PC-9 (cell line): ENCODE results near the gene IMMP2L. TPM values are rescaled to one million over a fixed set of nuclear protein-coding genes. Genes with fewer than 3 reads are reported as not detected.
A peak's percentile ranks its signal among the peaks of the same experiment; 100 is the strongest.

Experiments
- BruUV-seq: library from RNA; stranded (reverse); fragments of 400-500 nt; replicated peaks from 2 replicates; lab custom pipeline; 2021; lab: Mats Ljungman, UMichigan
- CTCF ChIA-PET: fragments of 300-600 bp; sonication (Branson Sonifier 250); formaldehyde crosslinking; loops from one replicate; lab custom pipeline; 2022; ENCODE audit warnings: antibody characterized with exemption; lab: Charles Lee
- POLR2A ChIA-PET: fragments of 300-600 bp; sonication (Branson Sonifier 250); formaldehyde crosslinking; loops from one replicate; lab custom pipeline; 2022; ENCODE audit warnings: antibody characterized with exemption; ENCODE audit not compliant: unreplicated experiment; lab: Charles Lee
- DNase-seq, 2 experiments: peaks; one replicate each; pipeline versions ENCODE4 v3.0.0 to v3.0.0-alpha.2; 2015 to 2022; ENCODE audit warnings: mixed read lengths in 1 of 2
- H2AFZ ChIP-seq: fragments of 200-600 bp; sonication (generic); 2 replicates; pipeline ENCODE4 v1.8.1; 2017; ENCODE audit warnings: antibody characterized with exemption
- H3F3A ChIP-seq: fragments of 200-600 bp; sonication (generic); 2 replicates; pipeline ENCODE4 v1.8.1; 2017; ENCODE audit warnings: antibody characterized with exemption, mild to moderate bottlenecking, low read depth; ENCODE audit not compliant: insufficient read depth
- H3K27ac ChIP-seq: fragments of 200-600 bp; sonication (generic); 2 replicates; pipeline ENCODE4 v1.6.1; 2016; ENCODE audit warnings: mixed run types
- H3K27me3 ChIP-seq: fragments of 200-600 bp; sonication (generic); 2 replicates; pipeline ENCODE4 v1.6.1; 2016; ENCODE audit warnings: low read depth, mixed run types; ENCODE audit not compliant: insufficient read depth
- H3K36me3 ChIP-seq: fragments of 200-600 bp; sonication (generic); 2 replicates; pipeline ENCODE4 v1.6.1; 2016; ENCODE audit warnings: low read depth, mixed run types
- H3K4me1 ChIP-seq: fragments of 200-600 bp; sonication (generic); replicated peaks from 2 replicates; pipeline ENCODE4 v1.6.1; 2016; ENCODE audit warnings: mixed run types; ENCODE audit not compliant: insufficient read depth
- H3K4me2 ChIP-seq: fragments of 200-600 bp; sonication (generic); 2 replicates; pipeline ENCODE4 v1.6.1; 2017; ENCODE audit warnings: mixed run types
- H3K4me3 ChIP-seq: fragments of 200-600 bp; sonication (generic); 2 replicates; pipeline ENCODE4 v1.6.1; 2016; ENCODE audit warnings: mixed run types
- H3K79me2 ChIP-seq: fragments of 200-600 bp; sonication (generic); 2 replicates; pipeline ENCODE4 v1.6.1; 2017; ENCODE audit warnings: low read depth, mixed run types
- H3K9me2 ChIP-seq: fragments of 200-600 bp; sonication (generic); 2 replicates; pipeline ENCODE4 v1.8.1; 2017; ENCODE audit warnings: mild to moderate bottlenecking; ENCODE audit not compliant: insufficient read depth
- H3K9me3 ChIP-seq: fragments of 200-600 bp; sonication (generic); 2 replicates; pipeline ENCODE4 v1.8.1; 2016; ENCODE audit warnings: low read depth; ENCODE audit not compliant: insufficient read depth
- H4K20me1 ChIP-seq: fragments of 200-600 bp; sonication (generic); 2 replicates; pipeline ENCODE4 v1.8.1; 2017; ENCODE audit not compliant: insufficient read depth
- EZH2 ChIP-seq: fragments of 200-600 bp; sonication (generic); IDR thresholded peaks from 2 replicates; pipeline ENCODE4 v1.8.0; 2017; ENCODE audit warnings: antibody characterized with exemption, low read depth
- intact Hi-C: fragments of 100-400 bp; cut with micrococcal nuclease; formaldehyde crosslinking; loops from one replicate; pipeline ENCODE4 v1.10.0; 2022; ENCODE audit not compliant: unreplicated experiment
- total RNA-seq: library from RNA; stranded (reverse); gene quantifications from 2 replicates; pipeline ENCODE4 v1.2.3, GENCODE V29; 2021
- TF ChIP-seq, protein P1 (sequence below): fragments of 200-600 bp; sonication (generic); conservative IDR thresholded peaks from 2 replicates; pipeline ENCODE4 v1.6.1; 2017; ENCODE audit warnings: mixed run types, antibody characterized with exemption, mild to moderate bottlenecking, moderate library complexity

The IMMP2L gene
- total RNA-seq, 1 experiment from 2014 or later: 40.5 TPM

DNA sequence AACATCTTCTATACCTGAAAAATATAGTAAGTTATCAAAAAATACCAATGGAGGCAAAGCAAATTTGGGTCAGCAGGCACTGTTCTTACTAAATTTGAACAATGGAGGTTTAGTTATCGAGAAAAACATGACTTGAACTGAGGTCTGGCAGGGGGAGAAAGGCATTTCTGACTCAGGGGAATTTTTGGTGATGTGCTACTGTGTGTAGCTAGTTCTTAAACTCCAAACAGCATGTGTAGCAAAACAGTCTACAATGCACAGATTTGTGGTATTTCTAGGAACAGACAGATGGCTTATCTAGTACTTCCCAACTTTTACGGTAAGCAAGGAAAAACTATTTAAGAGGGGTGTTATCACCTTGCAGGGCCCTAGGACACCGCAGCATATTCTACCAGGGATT, 783.0 kb downstream of the IMMP2L start:
- Histone ChIP-seq H3K36me3 (no peaks in the 10 kb centered on the region), H2AFZ (no peak overlapping the region), H3K9me3 (no peaks in the 10 kb centered on the region), H3F3A (no peaks in the 10 kb centered on the region), H3K9me2 (no peaks in the 10 kb centered on the region), H3K4me3 (no peak overlapping the region), H3K27ac (no peak overlapping the region), H3K27me3 (no peaks in the 10 kb centered on the region), H3K4me1 (peaks cover under 1% of the 10 kb centered on the region; the same call in 1 of the 2 replicates), H4K20me1 (no peaks in the 10 kb centered on the region; the same call in 1 of the 2 replicates), H3K4me2 (no peak overlapping the region), H3K79me2 (no peaks in the 10 kb centered on the region)
- POLR2A ChIA-PET: no interaction called here
- TF ChIP-seq EZH2: no peak
- TF ChIP-seq, protein P1, sequence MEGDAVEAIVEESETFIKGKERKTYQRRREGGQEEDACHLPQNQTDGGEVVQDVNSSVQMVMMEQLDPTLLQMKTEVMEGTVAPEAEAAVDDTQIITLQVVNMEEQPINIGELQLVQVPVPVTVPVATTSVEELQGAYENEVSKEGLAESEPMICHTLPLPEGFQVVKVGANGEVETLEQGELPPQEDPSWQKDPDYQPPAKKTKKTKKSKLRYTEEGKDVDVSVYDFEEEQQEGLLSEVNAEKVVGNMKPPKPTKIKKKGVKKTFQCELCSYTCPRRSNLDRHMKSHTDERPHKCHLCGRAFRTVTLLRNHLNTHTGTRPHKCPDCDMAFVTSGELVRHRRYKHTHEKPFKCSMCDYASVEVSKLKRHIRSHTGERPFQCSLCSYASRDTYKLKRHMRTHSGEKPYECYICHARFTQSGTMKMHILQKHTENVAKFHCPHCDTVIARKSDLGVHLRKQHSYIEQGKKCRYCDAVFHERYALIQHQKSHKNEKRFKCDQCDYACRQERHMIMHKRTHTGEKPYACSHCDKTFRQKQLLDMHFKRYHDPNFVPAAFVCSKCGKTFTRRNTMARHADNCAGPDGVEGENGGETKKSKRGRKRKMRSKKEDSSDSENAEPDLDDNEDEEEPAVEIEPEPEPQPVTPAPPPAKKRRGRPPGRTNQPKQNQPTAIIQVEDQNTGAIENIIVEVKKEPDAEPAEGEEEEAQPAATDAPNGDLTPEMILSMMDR: no peak
- DNase-seq: no peak
- intact Hi-C loops: no loop called here
- BruUV-seq: no TSS peak
- CTCF ChIA-PET: no interaction called here

DNA sequence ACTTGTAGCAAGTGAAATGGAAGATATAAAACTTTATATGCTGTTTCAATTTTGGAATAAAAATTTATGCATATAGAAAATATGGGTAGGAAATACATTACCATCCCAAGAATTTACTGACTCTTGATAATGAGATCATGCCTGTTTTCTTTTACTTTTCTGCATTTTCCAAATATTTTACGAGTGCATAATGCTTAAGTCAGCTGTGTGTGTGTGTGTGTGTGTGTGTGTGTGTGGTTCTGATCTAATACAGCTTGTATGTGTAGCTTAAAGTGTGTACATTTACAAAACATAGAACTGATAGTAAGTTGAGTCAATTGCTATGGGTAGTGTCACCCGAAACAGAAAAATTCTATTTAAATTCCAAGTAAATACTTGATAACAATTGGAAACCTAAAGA, 787.2 kb downstream of the IMMP2L start:
- no peak for DNase-seq
- H3K36me3 ChIP-seq: no peaks in the 10 kb centered on the region
- H4K20me1 ChIP-seq: no peaks in the 10 kb centered on the region
- no peak overlapping the region for H3K4me2 ChIP-seq
- H3K4me3 ChIP-seq: no peak overlapping the region
- no peak overlapping the region for H3K27ac ChIP-seq
- ChIA-PET CTCF (no interaction called here), POLR2A (no interaction called here)
- no peaks in the 10 kb centered on the region for H3F3A ChIP-seq
- no peak overlapping the region for H2AFZ ChIP-seq
- TF ChIP-seq EZH2: no peak
- TF ChIP-seq, protein P1: no peak
- H3K4me1 ChIP-seq: peaks cover 7% of the 10 kb centered on the region; the same call in 1 of the 2 replicates
- intact Hi-C loops: no loop called here
- BruUV-seq: no TSS peak
- H3K27me3 ChIP-seq: no peaks in the 10 kb centered on the region
- no peaks in the 10 kb centered on the region for H3K9me3 ChIP-seq
- H3K79me2 ChIP-seq: no peaks in the 10 kb centered on the region
- no peaks in the 10 kb centered on the region for H3K9me2 ChIP-seq

DNA sequence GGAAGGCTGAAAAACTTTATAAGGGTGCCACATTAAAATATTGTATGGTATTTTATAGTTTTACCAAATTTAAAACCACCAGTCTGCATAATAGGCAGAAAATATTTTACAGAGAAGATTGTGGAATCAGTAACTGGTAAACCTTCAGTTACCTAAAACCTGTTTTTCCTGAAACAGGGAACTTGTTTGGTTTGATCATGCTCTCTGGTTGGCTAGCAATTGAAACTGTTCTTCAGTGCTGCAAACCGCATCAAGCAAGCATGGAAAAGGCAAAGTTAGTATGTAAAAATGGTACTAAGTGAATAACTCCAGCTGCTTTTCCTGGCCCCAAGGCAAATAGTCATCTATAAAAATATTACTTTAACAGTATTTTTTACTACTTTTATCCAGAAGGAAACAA, 788.2 kb downstream of the IMMP2L start:
- peak in 1 of 2 experiments; percentile 58 for DNase-seq
- H3K4me1 ChIP-seq: peaks cover 7% of the 10 kb centered on the region; the same call in 1 of the 2 replicates

More for the DNA sequence above, 788.2 kb downstream of the IMMP2L start:
- H3K27ac ChIP-seq: no peak overlapping the region
- no peak overlapping the region for H3K4me2 ChIP-seq
- no peaks in the 10 kb centered on the region for H3K79me2 ChIP-seq
- POLR2A ChIA-PET: no interaction called here
- H3K4me3 ChIP-seq: no peak overlapping the region
- H3K36me3 ChIP-seq: no peaks in the 10 kb centered on the region
- CTCF ChIA-PET: no interaction called here
- BruUV-seq: no TSS peak
- no peaks in the 10 kb centered on the region for H3F3A ChIP-seq
- no peaks in the 10 kb centered on the region for H3K9me2 ChIP-seq
- TF ChIP-seq EZH2: no peak
- TF ChIP-seq, protein P1: no peak
- H2AFZ ChIP-seq: no peak overlapping the region
- no peaks in the 10 kb centered on the region for H3K9me3 ChIP-seq
- no peaks in the 10 kb centered on the region for H3K27me3 ChIP-seq
- H4K20me1 ChIP-seq: no peaks in the 10 kb centered on the region
- intact Hi-C loops: no loop called here
